IMR-90 (cell line): ENCODE data around the gene JMJD8. TPM values are rescaled to one million over a fixed set of nuclear protein-coding genes. Genes with fewer than 3 reads are reported as not detected.

Source experiments
- ATAC-seq: fragments of 200-7000 bp; cut with Tn5 transposase; 2 replicates; pipeline ENCODE4 v1.9.1; 2020; ENCODE audit warnings: low read depth, mild to moderate bottlenecking, moderate library complexity
- BruUV-seq: library from RNA; stranded (reverse); fragments of 400-500 nt; replicated peaks from 2 replicates; lab custom pipeline; 2021; lab: Mats Ljungman, UMichigan
- CTCF ChIA-PET: fragments of 300-600 bp; formaldehyde crosslinking; extraction: SDS; loops from one replicate; lab custom pipeline; 2021; ENCODE audit warnings: antibody characterized with exemption; lab: Yijun Ruan, JAX
- POLR2A ChIA-PET: fragments of 300-600 bp; sonication (Branson Sonifier 250); formaldehyde crosslinking; loops from one replicate; lab custom pipeline; 2022; ENCODE audit warnings: antibody characterized with exemption; ENCODE audit not compliant: unreplicated experiment; lab: Charles Lee
- DNase-seq: peaks from one replicate; pipeline ENCODE4 v3.0.0; 2013
- H2AFZ ChIP-seq: replicated peaks from 2 replicates; pipeline ENCODE3; 2013; ENCODE audit warnings: low read length, mild to moderate bottlenecking; ENCODE audit not compliant: poor library complexity
- H2AK5ac ChIP-seq: 2 replicates; pipeline ENCODE4 v1.6.1; 2013; ENCODE audit warnings: low read depth, low read length, inconsistent platforms
- H2AK9ac ChIP-seq: replicated peaks from 2 replicates; pipeline ENCODE3; 2013; ENCODE audit warnings: mild to moderate bottlenecking, low read depth, low read length, moderate library complexity; ENCODE audit not compliant: poor library complexity
- H2BK120ac ChIP-seq: 2 replicates; pipeline ENCODE4 v1.6.1; 2013; ENCODE audit warnings: low read depth, low read length, inconsistent platforms
- H2BK15ac ChIP-seq: 3 replicates; pipeline ENCODE4 v1.6.1; 2013; ENCODE audit warnings: low read depth, low read length, inconsistent platforms
- H2BK20ac ChIP-seq: 2 replicates; pipeline ENCODE4 v1.6.1; 2013; ENCODE audit warnings: low read depth, mild to moderate bottlenecking, inconsistent platforms, low read length, moderate library complexity
- H2BK5ac ChIP-seq: 2 replicates; pipeline ENCODE4 v1.6.1; 2013; ENCODE audit warnings: mild to moderate bottlenecking, low read depth, low read length, inconsistent platforms; ENCODE audit not compliant: poor library complexity, severe bottlenecking
- H3K14ac ChIP-seq: replicated peaks from 2 replicates; pipeline ENCODE4 v1.6.1; 2013; ENCODE audit warnings: low read depth, low read length, inconsistent platforms
- H3K18ac ChIP-seq: 2 replicates; pipeline ENCODE4 v1.6.1; 2013; ENCODE audit warnings: low read depth, low read length, control low read depth
- H3K23ac ChIP-seq: 2 replicates; pipeline ENCODE4 v1.6.1; 2013; ENCODE audit warnings: low read depth, low read length, inconsistent platforms
- H3K27ac ChIP-seq: 2 replicates; pipeline ENCODE4 v1.5.1; 2013; ENCODE audit warnings: mild to moderate bottlenecking, control low read depth, low read length; ENCODE audit not compliant: insufficient read depth
- H3K27me3 ChIP-seq: 2 replicates; pipeline ENCODE4 v1.6.1; 2013; ENCODE audit warnings: low read length; ENCODE audit not compliant: control insufficient read depth, insufficient read depth
- H3K36me3 ChIP-seq: 2 replicates; pipeline ENCODE4 v1.6.1; 2013; ENCODE audit warnings: low read length, mixed read lengths; ENCODE audit not compliant: control insufficient read depth, insufficient read depth
- H3K4ac ChIP-seq: 2 replicates; pipeline ENCODE4 v1.6.1; 2013; ENCODE audit warnings: low read depth, low read length, inconsistent platforms
- H3K4me1 ChIP-seq: 2 replicates; pipeline ENCODE4 v1.6.1; 2013; ENCODE audit warnings: low read length, mixed read lengths; ENCODE audit not compliant: control insufficient read depth, insufficient read depth
- H3K4me2 ChIP-seq: 2 replicates; pipeline ENCODE4 v1.6.1; 2013; ENCODE audit warnings: low read depth, mild to moderate bottlenecking, control low read depth, low read length, moderate library complexity
- H3K4me3 ChIP-seq: 2 replicates; pipeline ENCODE4 v1.5.1; 2013; ENCODE audit warnings: low read depth, mild to moderate bottlenecking, control low read depth, low read length, moderate library complexity; ENCODE audit not compliant: insufficient read depth
- H3K56ac ChIP-seq: 2 replicates; pipeline ENCODE4 v1.6.1; 2013; ENCODE audit warnings: low read length, inconsistent platforms; ENCODE audit not compliant: insufficient read depth; ENCODE audit errors: extremely low read depth
- H3K79me1 ChIP-seq, 2 experiments: 2 replicates each; pipeline ENCODE4 v1.6.1; 2013; ENCODE audit warnings: low read length in 2 of 2, inconsistent platforms in 1 of 2, low read depth in 1 of 2
- H3K9ac ChIP-seq: 2 replicates; pipeline ENCODE4 v1.6.1; 2013; ENCODE audit warnings: low read depth, low read length, control low read depth
- H3K9me1 ChIP-seq: 2 replicates; pipeline ENCODE4 v1.6.1; 2013; ENCODE audit warnings: low read length, inconsistent platforms; ENCODE audit not compliant: insufficient read depth
- H3K9me3 ChIP-seq: 2 replicates; pipeline ENCODE4 v1.6.1; 2013; ENCODE audit warnings: low read length; ENCODE audit not compliant: control insufficient read depth, insufficient read depth
- H4K20me1 ChIP-seq: 2 replicates; pipeline ENCODE4 v1.6.1; 2013; ENCODE audit warnings: low read length, inconsistent platforms; ENCODE audit not compliant: insufficient read depth
- H4K5ac ChIP-seq: 2 replicates; pipeline ENCODE4 v1.6.1; 2013; ENCODE audit warnings: mild to moderate bottlenecking, low read depth, low read length, control low read depth
- H4K8ac ChIP-seq, 2 experiments: 2 replicates each; pipeline ENCODE4 v1.6.1; 2013; ENCODE audit warnings: low read depth in 2 of 2, low read length in 2 of 2, control low read depth in 1 of 2, inconsistent platforms in 1 of 2
- H4K91ac ChIP-seq: 2 replicates; pipeline ENCODE4 v1.6.1; 2013; ENCODE audit warnings: low read depth, low read length, inconsistent platforms; ENCODE audit not compliant: insufficient read depth
- BHLHE40 ChIP-seq: fragments of 150-350 bp; IDR thresholded peaks from 2 replicates; pipeline ENCODE4 v1.6.1; 2016; ENCODE audit warnings: mild to moderate bottlenecking, low read depth, low read length
- ELK1 ChIP-seq: fragments of 150-350 bp; IDR thresholded peaks from 2 replicates; pipeline ENCODE4 v1.6.1; 2016; ENCODE audit warnings: low read depth, mild to moderate bottlenecking, low read length, moderate library complexity, borderline replicate concordance
- FOS ChIP-seq: fragments of 150-350 bp; IDR thresholded peaks from 2 replicates; pipeline ENCODE4 v1.6.1; 2016; ENCODE audit warnings: low read depth, low read length
- MAZ ChIP-seq: IDR thresholded peaks from 2 replicates; pipeline ENCODE4 v1.6.1; 2012; ENCODE audit warnings: low read depth, mild to moderate bottlenecking, low read length, improper control_type of control experiment, moderate library complexity, borderline replicate concordance
- NFE2L2 ChIP-seq: fragments of 150-350 bp; IDR thresholded peaks from 2 replicates; pipeline ENCODE4 v1.6.1; 2016; ENCODE audit warnings: low read depth, mild to moderate bottlenecking, low read length
- RCOR1 ChIP-seq: IDR thresholded peaks from 2 replicates; pipeline ENCODE4 v1.6.1; 2012; ENCODE audit warnings: mild to moderate bottlenecking, low read length, improper control_type of control experiment; ENCODE audit not compliant: insufficient replicate concordance
- USF2 ChIP-seq: fragments of 150-350 bp; IDR thresholded peaks from 2 replicates; pipeline ENCODE4 v1.6.1; 2017; ENCODE audit warnings: mild to moderate bottlenecking, antibody characterized with exemption, low read length, low read depth
- WGBS, 2 experiments: methylation state at CpG; one replicate each; pipeline versions ENCODE4 v1.1.5 to v1.1.7; 2013; ENCODE audit warnings: missing lambda C conversion rate in 2 of 2; ENCODE audit not compliant: insufficient read length in 1 of 2; ENCODE audit errors: extremely low coverage in 2 of 2; 5-methylcytosine and 5-hydroxymethylcytosine counted together
- dilution Hi-C: fragments of 300-500 bp; cut with HindIII; formaldehyde crosslinking; loops from one replicate; pipeline ENCODE4 v1.14.3; 2018; ENCODE audit warnings: low sequenced_read_pairs; ENCODE audit not compliant: unreplicated experiment
- in situ Hi-C: fragments of 300-500 bp; cut with MboI; formaldehyde crosslinking; loops from 3 replicates; pipeline ENCODE4 v1.14.3; 2019; ENCODE audit warnings: low sequenced_read_pairs, inconsistent platforms, mixed read lengths
- intact Hi-C: fragments of 100-400 bp; cut with micrococcal nuclease; formaldehyde crosslinking; loops from 2 replicates; pipeline ENCODE4 v1.10.0; 2022
- polyA plus RNA-seq, 3 experiments: library from polyadenylated mRNA; depleted of rRNA; stranded (reverse); fragments of >200 nt; gene quantifications; 2 replicates each; pipeline ENCODE4 v1.2.3, GENCODE V29; 2012; ENCODE audit warnings: low replicate concordance in 1 of 3
- total RNA-seq: library from RNA; depleted of rRNA; stranded (reverse); fragments of >200 nt; gene quantifications from 2 replicates; pipeline ENCODE4 v1.2.3, GENCODE V29; 2012

Gene JMJD8
- total and polyA plus RNA-seq, 2 of the 4 experiments (the other 2 are of a cell fraction) = 17.7 to 62.5 TPM

GRCh38 chr16:640614-641013 is 43.5 kb downstream of the JMJD8 start:
- TF ChIP-seq BHLHE40 (no peak), USF2 (no peak), ELK1 (no peak), NFE2L2 (no peak), RCOR1 (no peak), MAZ (no peak), FOS (no peak)
- Histone ChIP-seq H3K56ac (no peak overlapping the region), H3K9me1 (peaks cover 11% of the 10 kb centered on the region; the same call in 1 of the 2 replicates), H3K14ac (no peak overlapping the region), H3K79me1 (peaks cover 3 to 25% of the 10 kb centered on the region in 2 experiments; a peak in 2 of 4 replicates), H2BK20ac (no peak overlapping the region), H3K36me3 (no peaks in the 10 kb centered on the region), H2AK5ac (no peak overlapping the region), H4K8ac (no peak overlapping the region), H2BK120ac (no peak overlapping the region), H4K91ac (no peak overlapping the region), H3K23ac (no peak overlapping the region), H3K27ac (no peak overlapping the region), H2AFZ (no peak overlapping the region), H3K9ac (no peak overlapping the region), H3K4me1 (peaks cover 11% of the 10 kb centered on the region), H3K18ac (no peak overlapping the region), H2BK5ac (no peak overlapping the region), H4K20me1 (peaks cover 4% of the 10 kb centered on the region), H4K5ac (no peak overlapping the region), H2AK9ac (peak overlapping the region; percentile 23), H3K4ac (no peak overlapping the region), H2BK15ac (no peak overlapping the region), H3K4me2 (no peak overlapping the region; the same call in 1 of the 2 replicates), H3K27me3 (no peaks in the 10 kb centered on the region), H3K9me3 (no peaks in the 10 kb centered on the region), H3K4me3 (no peak overlapping the region)
- ChIA-PET POLR2A (no interaction called here), CTCF (no interaction called here)
- no peak for DNase-seq
- no CpG with 5 or more reads among the region's 5 CpGs for WGBS, 2 experiments
- intact Hi-C loops (no loop called here), in situ Hi-C loops (loop anchor here (10.0 kb wide), 1 partner anchor 246 kb away; the partner anchor contains the start of gene NME4), dilution Hi-C loops (no loop called here)
- ATAC-seq = no peak
- BruUV-seq = no TSS peak
